ENCODE measurements around the gene PLXNA4. TPM values are rescaled to one million over a fixed set of nuclear protein-coding genes. Genes with fewer than 3 reads are reported as not detected.

The PLXNA4 gene
- total and polyA plus RNA-seq, 10 donors, result 0.15 to 14.7 (median 8.7) TPM

DNA sequence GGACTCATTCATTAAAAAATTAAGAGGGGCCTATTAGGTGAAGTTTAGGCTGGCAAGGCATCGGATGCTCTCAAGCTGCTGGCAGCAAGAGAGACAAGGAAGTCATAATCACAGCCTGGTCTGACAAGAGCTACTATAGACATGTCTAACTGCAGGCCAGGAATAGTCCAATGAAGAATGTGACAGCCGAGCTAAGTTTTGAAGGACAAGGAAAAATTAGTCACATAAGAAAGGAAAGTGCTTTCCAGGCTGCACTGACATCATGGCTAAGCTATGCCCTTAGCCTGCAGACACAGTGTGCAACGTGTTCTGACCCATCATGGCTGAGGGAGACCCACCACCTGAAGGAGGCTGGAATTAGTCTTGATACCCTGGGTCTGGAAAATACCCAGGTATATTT, 281.1 kb downstream of the PLXNA4 start:
- Histone ChIP-seq H3K4me1 (peaks cover 0 to 23% (median 5%) of the 10 kb centered on the region in 6 donors), H3K27me3 (replicated peaks in 1 of 7) (no peaks in the 10 kb centered on the region), H3K27ac (peak overlapping the region in 2 of 8 donors; percentile 22 to 24), H3K4me3 (no peak overlapping the region), H3K36me3 (no peaks in the 10 kb centered on the region), H3K9me3 (no peaks in the 10 kb centered on the region)
- intact Hi-C loops (cut with DNase I; ENCODE audit: low total_unique reads), result no loop called here
- 47 to 67% (median 58%) methylated on average over 3 of the region's 3 CpGs for WGBS, 5 donors
- no peak for DNase-seq
- TF ChIP-seq POLR2A (IDR thresholded peaks at IDR 0.05) (no peak), POLR2AphosphoS5 (IDR thresholded peaks at IDR 0.05) (no peak)
- TF ChIP-seq, protein P1, sequence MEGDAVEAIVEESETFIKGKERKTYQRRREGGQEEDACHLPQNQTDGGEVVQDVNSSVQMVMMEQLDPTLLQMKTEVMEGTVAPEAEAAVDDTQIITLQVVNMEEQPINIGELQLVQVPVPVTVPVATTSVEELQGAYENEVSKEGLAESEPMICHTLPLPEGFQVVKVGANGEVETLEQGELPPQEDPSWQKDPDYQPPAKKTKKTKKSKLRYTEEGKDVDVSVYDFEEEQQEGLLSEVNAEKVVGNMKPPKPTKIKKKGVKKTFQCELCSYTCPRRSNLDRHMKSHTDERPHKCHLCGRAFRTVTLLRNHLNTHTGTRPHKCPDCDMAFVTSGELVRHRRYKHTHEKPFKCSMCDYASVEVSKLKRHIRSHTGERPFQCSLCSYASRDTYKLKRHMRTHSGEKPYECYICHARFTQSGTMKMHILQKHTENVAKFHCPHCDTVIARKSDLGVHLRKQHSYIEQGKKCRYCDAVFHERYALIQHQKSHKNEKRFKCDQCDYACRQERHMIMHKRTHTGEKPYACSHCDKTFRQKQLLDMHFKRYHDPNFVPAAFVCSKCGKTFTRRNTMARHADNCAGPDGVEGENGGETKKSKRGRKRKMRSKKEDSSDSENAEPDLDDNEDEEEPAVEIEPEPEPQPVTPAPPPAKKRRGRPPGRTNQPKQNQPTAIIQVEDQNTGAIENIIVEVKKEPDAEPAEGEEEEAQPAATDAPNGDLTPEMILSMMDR (IDR thresholded peaks at IDR 0.05 in 8 of 11, conservative IDR thresholded peaks at IDR 0.05 in 3 of 11), result no peak

DNA sequence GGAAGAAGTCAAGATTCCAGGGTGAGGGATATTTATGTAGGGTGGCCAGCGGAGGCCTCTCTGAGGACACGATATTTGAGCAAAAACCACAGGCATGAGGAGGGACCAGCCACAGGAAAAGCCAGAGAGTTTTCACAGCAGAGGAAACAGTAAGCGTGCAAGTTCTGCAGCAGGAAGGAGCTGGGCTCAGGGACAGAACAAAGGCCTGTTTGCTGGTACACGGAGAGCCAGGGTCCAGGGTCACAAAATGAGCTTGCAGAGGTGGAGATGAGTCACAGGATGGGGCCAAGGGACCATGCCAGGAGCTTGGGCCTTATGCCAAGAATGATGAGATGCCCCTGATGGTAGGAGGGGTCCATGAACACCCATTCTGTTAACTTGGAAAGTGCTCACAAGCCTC, 283.5 kb downstream of the PLXNA4 start:
- Histone ChIP-seq H3K27ac (peak overlapping the region in 7 of 8 donors; percentile 33 to 78 (median 65)), H3K9me3 (no peaks in the 10 kb centered on the region), H3K36me3 (no peaks in the 10 kb centered on the region), H3K4me1 (peaks cover 0 to 22% (median 3%) of the 10 kb centered on the region in 6 donors), H3K4me3 (no peak overlapping the region), H3K27me3 (replicated peaks in 1 of 7) (no peaks in the 10 kb centered on the region)
- intact Hi-C loops (cut with DNase I; ENCODE audit: low total_unique reads), result no loop called here
- 28 to 33% (median 30%) methylated on average over 4 of the region's 4 CpGs for WGBS, 5 donors
- no peak for DNase-seq
- TF ChIP-seq POLR2A (IDR thresholded peaks at IDR 0.05), result no peak
- TF ChIP-seq, protein P1 (IDR thresholded peaks at IDR 0.05 in 8 of 11, conservative IDR thresholded peaks at IDR 0.05 in 3 of 11), result no peak
- TF ChIP-seq POLR2AphosphoS5 (IDR thresholded peaks at IDR 0.05), result peak in 2 of 3 donors; percentile 75 to 80

DNA sequence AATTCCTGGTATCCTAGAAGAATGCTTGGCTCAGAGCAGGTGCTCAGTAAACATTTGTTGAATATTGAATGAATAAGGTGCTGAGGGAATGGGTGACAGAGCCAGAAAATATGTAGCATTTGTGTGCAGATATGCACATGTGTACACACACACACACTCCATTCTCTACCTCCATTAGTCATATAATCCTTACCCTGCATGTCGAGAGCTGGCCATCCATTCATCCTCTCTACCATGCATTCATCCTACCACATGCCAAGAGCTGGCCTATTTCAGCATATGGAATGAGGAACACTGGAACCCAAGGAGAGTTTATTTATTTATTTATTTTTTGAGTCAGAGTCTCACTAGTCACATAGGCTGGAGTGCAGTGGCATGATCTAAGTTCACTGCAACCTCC, 284.8 kb downstream of the PLXNA4 start:
- H3K36me3 ChIP-seq, result no peaks in the 10 kb centered on the region
- DNase-seq, result no peak
- intact Hi-C loops (cut with DNase I; ENCODE audit: low total_unique reads), result no loop called here
- H3K27ac ChIP-seq, result peak overlapping the region in 3 of 8 donors; percentile 65 to 78 (median 73)
- H3K4me1 ChIP-seq, result peaks cover 0 to 24% (median 3%) of the 10 kb centered on the region in 6 donors
- TF ChIP-seq POLR2A (IDR thresholded peaks at IDR 0.05) (no peak), POLR2AphosphoS5 (IDR thresholded peaks at IDR 0.05) (no peak)
- TF ChIP-seq, protein P1 (IDR thresholded peaks at IDR 0.05 in 8 of 11, conservative IDR thresholded peaks at IDR 0.05 in 3 of 11), result no peak
- 69 to 93% (median 86%) methylated on average over 1 of the region's 1 CpG for WGBS, 5 donors
- H3K4me3 ChIP-seq, result no peak overlapping the region
- H3K9me3 ChIP-seq, result no peaks in the 10 kb centered on the region
- no peaks in the 10 kb centered on the region for H3K27me3 ChIP-seq (replicated peaks in 1 of 7)

DNA sequence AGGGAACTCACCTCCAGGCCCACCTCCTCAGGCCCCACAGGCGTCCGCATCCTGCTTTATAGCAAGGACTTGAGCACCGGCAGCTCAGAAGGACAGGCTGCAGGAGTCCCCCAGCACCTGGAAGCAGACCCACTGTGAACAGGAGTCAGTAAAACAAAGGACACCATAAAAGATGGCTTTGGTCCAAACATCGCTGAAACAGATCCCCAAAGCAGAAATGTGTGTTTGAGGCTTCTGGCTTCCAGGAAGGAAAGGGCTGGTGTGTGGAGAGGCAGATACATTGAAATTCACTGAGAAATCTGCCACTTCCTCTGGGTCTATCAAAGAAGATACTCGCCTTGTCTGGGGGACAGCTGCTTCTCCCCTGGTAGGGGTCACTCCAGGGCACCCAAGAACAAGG, 286.2 kb downstream of the PLXNA4 start:
- no peak for DNase-seq
- 49 to 72% (median 60%) methylated on average over 5 of the region's 5 CpGs for WGBS, 5 donors
- Histone ChIP-seq H3K9me3 (no peaks in the 10 kb centered on the region), H3K4me1 (peaks cover 0 to 24% (median 3%) of the 10 kb centered on the region in 6 donors), H3K27me3 (replicated peaks in 1 of 7) (no peaks in the 10 kb centered on the region), H3K27ac (peak overlapping the region in 1 of 8 donors; percentile 52), H3K4me3 (no peak overlapping the region), H3K36me3 (no peaks in the 10 kb centered on the region)
- TF ChIP-seq, protein P1 (IDR thresholded peaks at IDR 0.05 in 8 of 11, conservative IDR thresholded peaks at IDR 0.05 in 3 of 11), result no peak
- no peak for TF ChIP-seq POLR2AphosphoS5 (IDR thresholded peaks at IDR 0.05)
- TF ChIP-seq POLR2A (IDR thresholded peaks at IDR 0.05), result no peak
- intact Hi-C loops (cut with DNase I; ENCODE audit: low total_unique reads), result no loop called here
